Tibial artery (tissue), 4 donors: Measurements from ENCODE around the gene RALY.

ENCODE experiments used
- DNase-seq, 2 donors: peaks; one replicate each; pipeline ENCODE4 v3.0.0-alpha.2; 2019
- H3K27ac ChIP-seq, 2 donors: fragments of 200-600 bp; sonication (generic) in 1 of 2; 1 replicate in 1 of 2; 2 replicates in 1 of 2; pipeline ENCODE4 v1.5.1; 2018 to 2019; ENCODE audit warnings: mild to moderate bottlenecking in 1 of 2
- H3K27me3 ChIP-seq, 2 donors: fragments of 200-600 bp; sonication (generic) in 1 of 2; one replicate each; pipeline versions ENCODE4 v1.5.1 to v1.6.0; 2016 to 2019
- H3K36me3 ChIP-seq, 3 donors: fragments of 200-600 bp; sonication (generic) in 2 of 3; one replicate each; pipeline ENCODE4 v1.5.1; 2016 to 2019; ENCODE audit warnings: mild to moderate bottlenecking in 2 of 3
- H3K4me1 ChIP-seq, 4 donors: fragments of 200-600 bp; sonication (generic) in 2 of 4; 1 replicate in 3 of 4; 2 replicates in 1 of 4; pipeline ENCODE4 v1.5.1; 2016 to 2019
- H3K4me3 ChIP-seq, 2 donors: fragments of 200-600 bp; sonication (generic) in 1 of 2; 1 replicate in 1 of 2; 2 replicates in 1 of 2; pipeline ENCODE4 v1.5.1; 2018 to 2019; ENCODE audit warnings: mild to moderate bottlenecking in 2 of 2
- H3K9me3 ChIP-seq, 3 donors: fragments of 200-600 bp; sonication (generic) in 1 of 3; one replicate each; pipeline ENCODE4 v1.5.1; 2016 to 2019
- intact Hi-C: fragments of 100-400 bp; cut with DNase I; formaldehyde crosslinking; loops from one replicate; pipeline ENCODE4 v1.15.0; 2023; ENCODE audit warnings: low total_unique reads
- TF ChIP-seq, protein P1 (sequence below), 2 experiments: fragments of 200-600 bp in 1 of 2; fragments of 450-650 bp in 1 of 2; IDR thresholded peaks; one replicate each; pipeline ENCODE4 v1.5.1; 2017 to 2019; ENCODE audit warnings: antibody characterized with exemption in 2 of 2, mild to moderate bottlenecking in 1 of 2, moderate library complexity in 1 of 2

RALY gene

DNA sequence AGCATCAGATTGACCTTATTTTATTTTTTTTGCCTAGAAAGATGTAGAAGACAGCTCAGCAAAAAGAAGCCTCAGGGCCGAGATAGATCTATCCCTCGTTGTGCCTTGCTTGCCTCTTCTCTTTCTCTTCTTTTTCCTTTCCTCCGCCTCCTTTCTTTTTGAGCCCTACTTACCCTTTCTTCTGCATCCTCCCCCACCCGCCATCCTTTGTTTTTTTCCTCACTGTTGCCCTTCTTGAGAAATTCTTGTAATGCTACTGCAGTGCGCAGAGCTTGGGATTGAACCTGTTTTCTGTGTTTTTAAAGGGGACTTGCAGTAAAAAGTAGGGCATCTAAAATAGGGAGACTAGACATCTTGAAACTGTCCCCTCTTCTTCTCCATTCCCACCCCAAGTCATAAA is 18.6 kb downstream of the RALY start:
- H3K27ac ChIP-seq = no peak overlapping the region
- peaks cover 0 to 96% (median 61%) of the 10 kb centered on the region in 4 donors for H3K4me1 ChIP-seq
- H3K27me3 ChIP-seq = no peaks in the 10 kb centered on the region
- no peak for DNase-seq
- no peaks in the 10 kb centered on the region for H3K36me3 ChIP-seq
- intact Hi-C loops = no loop called here
- H3K9me3 ChIP-seq = no peaks in the 10 kb centered on the region
- TF ChIP-seq, protein P1, sequence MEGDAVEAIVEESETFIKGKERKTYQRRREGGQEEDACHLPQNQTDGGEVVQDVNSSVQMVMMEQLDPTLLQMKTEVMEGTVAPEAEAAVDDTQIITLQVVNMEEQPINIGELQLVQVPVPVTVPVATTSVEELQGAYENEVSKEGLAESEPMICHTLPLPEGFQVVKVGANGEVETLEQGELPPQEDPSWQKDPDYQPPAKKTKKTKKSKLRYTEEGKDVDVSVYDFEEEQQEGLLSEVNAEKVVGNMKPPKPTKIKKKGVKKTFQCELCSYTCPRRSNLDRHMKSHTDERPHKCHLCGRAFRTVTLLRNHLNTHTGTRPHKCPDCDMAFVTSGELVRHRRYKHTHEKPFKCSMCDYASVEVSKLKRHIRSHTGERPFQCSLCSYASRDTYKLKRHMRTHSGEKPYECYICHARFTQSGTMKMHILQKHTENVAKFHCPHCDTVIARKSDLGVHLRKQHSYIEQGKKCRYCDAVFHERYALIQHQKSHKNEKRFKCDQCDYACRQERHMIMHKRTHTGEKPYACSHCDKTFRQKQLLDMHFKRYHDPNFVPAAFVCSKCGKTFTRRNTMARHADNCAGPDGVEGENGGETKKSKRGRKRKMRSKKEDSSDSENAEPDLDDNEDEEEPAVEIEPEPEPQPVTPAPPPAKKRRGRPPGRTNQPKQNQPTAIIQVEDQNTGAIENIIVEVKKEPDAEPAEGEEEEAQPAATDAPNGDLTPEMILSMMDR (IDR thresholded peaks at IDR 0.05) = no peak
- no peak overlapping the region for H3K4me3 ChIP-seq

DNA sequence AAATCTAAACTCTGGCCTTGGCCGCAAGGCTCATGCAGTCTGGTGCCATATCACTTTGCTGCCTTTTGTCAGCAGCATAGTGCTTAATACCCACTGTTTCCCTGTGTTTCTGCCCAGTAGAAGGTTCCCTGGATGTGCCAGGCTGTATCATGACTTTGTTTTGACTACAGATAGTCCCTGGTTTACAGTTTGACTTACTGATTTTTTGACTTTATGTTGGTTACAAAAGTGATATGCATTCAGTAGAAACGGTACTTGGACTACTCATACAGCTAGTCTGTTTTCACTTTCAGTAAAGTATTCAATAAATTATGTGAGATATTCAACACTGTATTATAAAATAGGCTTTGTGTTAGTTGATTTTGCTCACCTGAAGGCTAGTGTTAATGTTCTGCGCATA is 19.0 kb downstream of the RALY start:
- H3K4me3 ChIP-seq = no peak overlapping the region
- no peaks in the 10 kb centered on the region for H3K36me3 ChIP-seq
- H3K27me3 ChIP-seq = no peaks in the 10 kb centered on the region
- no peaks in the 10 kb centered on the region for H3K9me3 ChIP-seq
- TF ChIP-seq, protein P1 (IDR thresholded peaks at IDR 0.05) = no peak
- intact Hi-C loops = no loop called here
- DNase-seq = no peak
- H3K27ac ChIP-seq = no peak overlapping the region
- peaks cover 0 to 99% (median 64%) of the 10 kb centered on the region in 4 donors for H3K4me1 ChIP-seq

DNA sequence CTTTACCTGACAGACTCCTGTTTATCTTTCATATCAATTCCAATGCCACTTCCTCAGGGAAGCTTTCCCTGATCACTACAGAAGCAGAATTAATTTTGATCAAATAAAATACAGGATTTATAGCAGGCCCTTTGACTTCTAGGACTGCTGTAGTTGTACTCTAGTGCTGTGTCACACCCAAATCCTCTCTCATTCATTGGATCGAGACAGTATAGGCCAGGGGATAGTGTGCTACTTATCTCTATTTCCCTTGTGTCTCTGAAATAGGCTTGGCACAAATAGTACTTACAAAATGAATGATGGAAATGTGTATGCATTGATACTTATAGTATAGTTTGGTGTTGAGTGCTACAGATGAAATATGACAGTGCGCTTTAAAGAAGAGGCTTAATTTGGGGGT is 19.8 kb downstream of the RALY start:
- TF ChIP-seq, protein P1 (IDR thresholded peaks at IDR 0.05) = no peak
- intact Hi-C loops = no loop called here
- H3K4me1 ChIP-seq = peaks cover 0 to 99% (median 72%) of the 10 kb centered on the region in 4 donors
- no peak overlapping the region for H3K27ac ChIP-seq
- H3K4me3 ChIP-seq = no peak overlapping the region
- H3K27me3 ChIP-seq = no peaks in the 10 kb centered on the region
- DNase-seq = no peak
- no peaks in the 10 kb centered on the region for H3K9me3 ChIP-seq
- H3K36me3 ChIP-seq = no peaks in the 10 kb centered on the region

DNA sequence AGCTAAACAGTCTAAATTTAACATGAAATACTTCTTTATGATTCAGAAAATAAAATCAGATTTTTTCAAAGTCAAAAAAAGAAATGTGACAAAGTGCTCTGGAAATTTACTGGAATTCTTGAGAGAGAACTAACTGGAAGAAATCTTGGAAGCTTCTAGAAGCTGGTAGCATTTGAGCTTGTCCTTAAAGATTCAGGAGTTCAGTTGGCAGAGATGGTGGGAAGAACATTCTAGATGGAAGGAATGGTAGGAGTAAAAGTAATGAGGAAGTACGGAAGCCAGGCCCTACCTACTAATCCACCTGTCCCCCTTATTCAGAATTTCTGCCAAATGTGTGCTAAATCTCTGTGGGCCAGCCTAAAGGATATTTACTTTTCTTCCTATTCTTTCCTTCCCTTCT is 21.2 kb downstream of the RALY start:
- intact Hi-C loops = no loop called here
- peaks cover 0 to 96% (median 73%) of the 10 kb centered on the region in 4 donors for H3K4me1 ChIP-seq
- peak overlapping the region; percentile 24 to 42 for H3K27ac ChIP-seq
- H3K4me3 ChIP-seq = no peak overlapping the region
- no peaks in the 10 kb centered on the region for H3K27me3 ChIP-seq
- no peak for DNase-seq
- TF ChIP-seq, protein P1 (IDR thresholded peaks at IDR 0.05) = no peak
- no peaks in the 10 kb centered on the region for H3K9me3 ChIP-seq
- no peaks in the 10 kb centered on the region for H3K36me3 ChIP-seq

GRCh38 chr20:34015401-34016335 is 22.0 kb downstream of the RALY start:
- H3K4me3 ChIP-seq = no peak overlapping the region
- intact Hi-C loops = no loop called here
- H3K9me3 ChIP-seq = no peaks in the 10 kb centered on the region
- peak overlapping the region; percentile 24 to 42 for H3K27ac ChIP-seq
- TF ChIP-seq, protein P1 (IDR thresholded peaks at IDR 0.05) = no peak
- H3K4me1 ChIP-seq = peaks cover 0 to 88% (median 67%) of the 10 kb centered on the region in 4 donors
- no peaks in the 10 kb centered on the region for H3K36me3 ChIP-seq
- no peak for DNase-seq
- H3K27me3 ChIP-seq = no peaks in the 10 kb centered on the region
